Activated T-helper 17 cell treated with anti-CD3 and anti-CD28 coated beads, Interleukin-2, amount 50 U/mL, for 72 hours (primary cell): ENCODE results near the gene CPOX. TPM values are rescaled to one million over a fixed set of nuclear protein-coding genes. Genes with fewer than 3 reads are reported as not detected.
A peak's percentile ranks its signal among the peaks of the same experiment; 100 is the strongest.
"Not testable (repeated sequence)": the region's sequence is repeated elsewhere in the genome, so short reads cannot be mapped to it uniquely, and the experiment has no call there.

Source experiments
- ATAC-seq: fragments of 150-1000 bp; cut with Tn5 transposase; replicated peaks from 2 replicates; pipeline ENCODE4 v1.10.0; 2021; ENCODE audit warnings: mild to moderate bottlenecking, moderate library complexity
- H3K27ac Mint-ChIP-seq: one replicate; pipeline ENCODE4 v1.8.0; 2022; ENCODE audit warnings: mixed read lengths
- H3K27me3 Mint-ChIP-seq: one replicate; pipeline ENCODE4 v1.8.0; 2022; ENCODE audit warnings: mixed read lengths
- H3K36me3 Mint-ChIP-seq: one replicate; pipeline ENCODE4 v1.8.0; 2022; ENCODE audit warnings: low read depth, mild to moderate bottlenecking, mixed read lengths
- H3K4me1 Mint-ChIP-seq: one replicate; pipeline ENCODE4 v1.8.0; 2022; ENCODE audit warnings: mixed read lengths
- H3K4me3 Mint-ChIP-seq: one replicate; pipeline ENCODE4 v1.8.0; 2022; ENCODE audit warnings: mild to moderate bottlenecking, mixed read lengths
- H3K9me3 Mint-ChIP-seq: one replicate; pipeline ENCODE4 v1.8.0; 2022; ENCODE audit warnings: mixed read lengths
- total RNA-seq, 2 donors: library from RNA; stranded (reverse); gene quantifications; one replicate each; pipeline ENCODE4 v1.2.3, GENCODE V29; 2022

CPOX gene
- total RNA-seq, 2 donors from 2014 or later: 64.2 to 75.9 TPM

DNA sequence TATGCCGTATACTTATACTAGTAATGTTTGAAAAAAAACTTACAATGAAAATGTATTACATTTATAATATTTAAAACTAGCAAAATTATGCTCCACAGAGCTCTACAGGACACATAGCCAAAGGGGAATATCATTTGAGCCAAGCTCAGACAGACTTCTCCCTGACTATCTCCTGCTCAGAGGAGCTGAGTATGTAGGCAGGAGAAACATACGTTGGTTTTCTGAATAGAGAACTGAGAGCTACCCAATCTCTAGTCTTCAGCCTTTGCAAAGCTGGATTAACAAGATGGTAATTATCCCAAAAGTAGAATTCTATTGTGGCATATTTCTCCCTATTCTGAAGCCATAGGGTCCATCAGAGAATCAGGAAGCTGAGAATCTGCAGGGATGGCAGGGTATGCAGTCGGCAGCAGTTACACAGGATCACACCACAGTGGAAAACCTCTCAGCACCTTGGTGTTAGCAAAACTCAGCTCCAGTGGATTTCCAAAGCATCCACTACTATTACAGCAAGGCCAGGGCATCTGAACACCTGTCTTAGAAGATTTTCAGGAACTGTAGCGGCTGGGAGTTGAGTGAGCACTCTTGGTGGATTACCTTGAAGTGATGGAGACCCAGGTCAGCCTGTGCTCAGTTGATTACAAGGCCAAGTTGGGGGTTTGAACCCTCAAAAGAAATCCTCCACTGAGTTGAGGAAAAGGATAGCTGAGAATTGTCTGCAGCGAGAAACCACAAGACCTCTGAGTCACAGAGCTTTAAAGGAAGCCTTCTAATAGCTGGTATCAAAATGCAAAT, 31.5 kb downstream of the CPOX start:
- H3K4me3 Mint-ChIP-seq: peak overlapping the region; percentile 43
- peak overlapping the region; percentile 39 for H3K27ac Mint-ChIP-seq
- H3K9me3 Mint-ChIP-seq: no peaks in the 10 kb centered on the region
- H3K36me3 Mint-ChIP-seq: peaks cover 7% of the 10 kb centered on the region
- no peak for ATAC-seq
- peaks cover 55% of the 10 kb centered on the region for H3K4me1 Mint-ChIP-seq
- no peaks in the 10 kb centered on the region for H3K27me3 Mint-ChIP-seq

DNA sequence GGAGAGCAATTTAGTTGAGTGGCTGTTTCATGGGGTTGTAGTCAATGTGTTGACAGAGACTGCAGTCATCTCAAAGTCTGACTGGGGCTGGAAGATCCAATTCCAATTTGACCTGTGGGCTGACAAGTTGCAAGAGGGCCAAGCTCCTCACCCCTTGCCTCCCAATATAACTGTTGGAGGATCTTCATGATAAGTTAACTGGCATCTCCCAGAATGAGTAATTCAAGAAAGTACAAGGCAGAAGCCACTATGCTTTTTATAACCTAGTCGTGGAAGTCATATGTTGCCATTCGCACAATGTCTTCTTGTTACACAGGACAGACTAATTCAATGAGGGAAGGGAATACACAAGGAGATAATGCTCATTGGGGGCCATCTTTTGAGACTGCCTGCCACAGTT, 32.5 kb downstream of the CPOX start:
- peak overlapping the region; percentile 1 for H3K27ac Mint-ChIP-seq
- H3K9me3 Mint-ChIP-seq: no peaks in the 10 kb centered on the region
- no peaks in the 10 kb centered on the region for H3K27me3 Mint-ChIP-seq
- ATAC-seq: no peak
- peaks cover 53% of the 10 kb centered on the region for H3K4me1 Mint-ChIP-seq
- H3K4me3 Mint-ChIP-seq: peak overlapping the region; percentile 38
- peaks cover 17% of the 10 kb centered on the region for H3K36me3 Mint-ChIP-seq

DNA sequence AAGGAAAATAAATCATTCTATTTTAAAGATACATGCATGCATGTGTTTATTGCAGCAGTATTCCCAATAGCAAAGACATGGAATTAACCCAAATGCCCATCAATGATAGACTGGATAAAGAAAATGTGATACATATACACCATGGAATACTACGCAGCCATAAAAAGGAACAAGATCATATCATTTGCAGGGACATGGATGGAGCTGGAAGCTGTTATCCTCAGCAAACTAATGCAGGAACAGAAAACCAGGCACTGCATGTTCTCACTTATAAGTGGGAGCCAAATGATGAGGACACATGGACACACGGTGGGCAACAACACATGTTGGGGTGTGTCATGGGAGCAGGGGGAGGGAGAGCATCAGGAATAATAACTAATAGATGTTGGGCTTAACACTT, 33.6 kb downstream of the CPOX start:
- not testable (repeated sequence) for H3K4me3 Mint-ChIP-seq, H3K27ac Mint-ChIP-seq, H3K27me3 Mint-ChIP-seq, ATAC-seq, H3K9me3 Mint-ChIP-seq
- peaks cover 27% of the 10 kb centered on the region for H3K36me3 Mint-ChIP-seq
- H3K4me1 Mint-ChIP-seq: peaks cover 52% of the 10 kb centered on the region

DNA sequence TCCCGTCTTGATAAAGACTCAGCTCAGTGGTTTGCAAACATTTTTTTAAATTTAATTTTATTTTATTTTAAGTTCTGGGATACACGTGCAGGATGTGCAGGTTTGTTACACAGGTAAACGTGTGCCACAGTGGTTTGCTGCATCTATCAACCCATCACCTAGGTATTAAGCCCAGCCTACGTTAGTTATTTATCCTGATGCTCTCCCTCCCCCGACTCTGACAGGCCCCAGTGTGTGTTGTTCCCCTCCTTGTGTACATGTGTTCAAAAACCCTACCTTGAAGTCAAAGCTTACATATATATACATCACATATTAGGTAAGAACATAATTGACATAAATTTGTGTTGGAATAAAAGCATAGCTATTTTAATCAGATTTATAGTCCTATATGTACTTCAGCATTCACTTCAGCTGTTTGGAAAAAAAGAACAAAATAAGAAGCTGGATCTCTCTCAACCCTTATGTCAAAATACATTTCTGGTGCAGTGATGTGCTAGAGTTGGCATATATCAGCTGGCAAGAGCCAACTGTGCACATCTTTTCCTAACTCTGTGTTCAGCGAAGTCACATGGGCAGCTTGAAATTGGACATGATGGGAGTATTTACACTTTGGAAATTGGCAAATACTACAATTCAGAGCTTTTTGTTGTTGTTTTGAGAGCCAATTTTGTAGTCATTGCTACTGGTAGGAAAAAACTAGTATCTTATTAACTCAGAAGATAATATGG, 35.1 kb downstream of the CPOX start:
- H3K27ac Mint-ChIP-seq: peak overlapping the region; percentile 99

DNA sequence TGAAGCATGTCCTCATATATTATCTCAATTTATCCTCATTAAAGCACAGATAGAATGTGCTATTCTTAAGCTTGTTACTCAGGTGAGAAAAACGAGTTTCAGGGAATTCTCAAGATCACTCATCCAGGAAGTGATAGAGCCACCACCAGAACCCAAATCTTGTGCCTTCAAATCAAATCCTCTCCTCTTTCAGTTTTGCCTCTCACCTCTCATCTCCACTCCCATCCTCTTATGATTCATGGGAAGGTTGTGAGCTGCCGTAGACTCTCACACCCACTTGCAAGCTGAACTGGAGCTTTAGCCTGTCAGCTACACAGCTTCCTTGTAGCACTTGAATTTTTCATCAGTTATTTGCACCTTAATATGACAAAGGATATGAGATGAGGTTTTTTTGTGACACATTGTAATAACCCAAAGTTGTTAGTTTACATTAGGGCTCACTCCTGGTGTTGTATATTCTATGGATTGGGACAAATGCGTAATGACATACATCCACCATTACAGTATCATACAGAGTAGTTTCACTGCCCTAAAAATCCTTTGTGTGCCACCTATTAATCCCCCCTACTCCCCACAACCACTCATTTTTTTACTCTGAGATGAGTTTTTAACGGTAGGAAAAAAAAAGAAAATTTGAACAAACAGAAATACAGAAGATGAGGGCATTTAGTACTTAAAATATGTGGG, 35.9 kb downstream of the CPOX start:
- ATAC-seq: peak; percentile 69
- peaks cover 53% of the 10 kb centered on the region for H3K4me1 Mint-ChIP-seq

More for the DNA sequence above, 35.1 kb downstream of the CPOX start:
- peaks cover 51% of the 10 kb centered on the region for H3K4me1 Mint-ChIP-seq
- no peaks in the 10 kb centered on the region for H3K9me3 Mint-ChIP-seq
- peak overlapping the region; percentile 87 for H3K4me3 Mint-ChIP-seq
- no peaks in the 10 kb centered on the region for H3K27me3 Mint-ChIP-seq
- H3K36me3 Mint-ChIP-seq: peaks cover 27% of the 10 kb centered on the region
- ATAC-seq: no peak

DNA sequence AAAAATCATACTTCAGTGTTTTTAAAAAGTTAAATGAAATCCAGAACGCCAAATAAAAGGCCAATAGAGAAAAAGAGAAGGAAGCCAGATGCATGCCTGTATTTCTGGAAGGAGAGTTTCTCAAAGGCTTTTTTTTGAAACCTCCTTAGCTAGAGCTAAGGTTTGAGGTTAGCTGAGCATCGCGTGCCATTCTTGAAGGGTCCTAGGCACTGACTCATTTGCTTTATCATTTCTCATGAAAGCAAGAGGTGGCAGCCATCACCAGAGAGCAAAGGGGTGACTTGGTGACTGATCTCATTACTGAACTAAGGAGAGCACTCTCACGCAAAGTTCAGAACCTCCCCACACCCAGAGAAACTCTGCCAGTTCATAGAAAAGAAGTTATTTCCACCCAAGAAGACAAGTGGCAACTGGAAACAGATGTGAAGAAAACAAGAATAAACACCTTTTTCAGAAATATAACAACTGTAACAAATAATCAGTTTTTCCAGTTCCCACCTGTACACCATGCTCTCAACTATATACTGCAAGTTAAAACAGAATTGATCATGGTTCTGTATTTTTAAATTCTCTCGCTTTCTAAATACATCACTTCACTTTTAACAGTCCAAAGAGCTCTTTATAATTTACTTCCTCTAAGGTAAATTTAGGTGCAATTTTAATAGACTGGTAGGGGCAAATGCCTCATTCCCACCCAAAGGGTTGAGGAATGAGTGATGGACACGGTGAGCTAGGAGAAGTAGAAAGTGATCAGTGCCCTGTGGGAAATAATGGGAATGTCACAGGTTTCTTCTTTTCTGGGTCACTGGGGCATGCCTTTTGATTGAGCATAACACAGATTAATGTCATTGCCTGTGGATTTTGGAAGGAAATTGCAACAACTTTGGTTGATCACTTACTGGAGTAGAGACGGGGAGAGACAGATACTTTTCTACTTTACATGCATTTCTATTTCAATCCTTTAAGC, 37.0 kb downstream of the CPOX start:
- peaks cover 27% of the 10 kb centered on the region for H3K36me3 Mint-ChIP-seq
- H3K4me3 Mint-ChIP-seq: peak overlapping the region; percentile 87
- peaks cover 63% of the 10 kb centered on the region for H3K4me1 Mint-ChIP-seq
- no peaks in the 10 kb centered on the region for H3K27me3 Mint-ChIP-seq
- ATAC-seq: peak; percentile 74
- H3K27ac Mint-ChIP-seq: peak overlapping the region; percentile 99
- no peaks in the 10 kb centered on the region for H3K9me3 Mint-ChIP-seq

More for the DNA sequence above, 35.9 kb downstream of the CPOX start:
- Mint-ChIP-seq H3K9me3 (no peaks in the 10 kb centered on the region), H3K27ac (peak overlapping the region; percentile 99), H3K27me3 (no peaks in the 10 kb centered on the region), H3K36me3 (peaks cover 27% of the 10 kb centered on the region), H3K4me3 (peak overlapping the region; percentile 87)

DNA sequence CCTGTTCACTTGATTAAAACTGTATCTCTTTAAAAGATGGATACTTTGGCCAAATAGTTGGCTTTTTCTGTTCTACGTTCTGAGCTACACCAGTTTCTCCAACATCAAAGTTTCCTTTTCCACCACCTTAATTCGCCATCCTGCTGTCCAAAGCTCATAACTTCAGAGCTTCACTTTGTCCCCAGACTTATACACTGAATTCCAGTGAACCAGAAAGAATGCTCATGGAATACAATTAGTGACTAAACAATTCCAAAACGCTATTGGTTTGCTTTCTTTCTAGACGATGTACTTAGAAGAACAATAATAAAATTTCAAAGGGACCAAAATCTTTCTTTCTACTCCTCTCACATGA, 38.4 kb downstream of the CPOX start:
- Mint-ChIP-seq H3K9me3 (no peaks in the 10 kb centered on the region), H3K36me3 (peaks cover 27% of the 10 kb centered on the region), H3K4me3 (peak overlapping the region; percentile 87), H3K27me3 (no peaks in the 10 kb centered on the region), H3K4me1 (peaks cover 64% of the 10 kb centered on the region), H3K27ac (peak overlapping the region; percentile 99)
- no peak for ATAC-seq

DNA sequence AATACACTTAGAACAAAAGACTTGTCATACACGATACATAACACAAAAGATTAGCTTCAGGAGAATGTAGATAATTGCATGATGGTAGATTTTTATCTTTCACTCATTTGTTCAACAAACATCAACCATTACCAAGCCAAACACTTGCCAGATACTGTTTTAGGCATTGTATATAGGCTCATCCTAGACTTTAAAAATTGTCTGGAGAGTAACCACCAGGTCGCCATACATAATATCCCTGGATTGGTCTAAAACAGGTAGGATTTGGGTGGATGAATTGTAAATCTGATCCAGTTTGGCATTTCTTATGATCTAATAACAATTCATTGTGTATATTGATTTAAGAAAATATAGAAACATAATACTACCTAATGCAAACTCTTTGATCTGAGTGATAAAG, 38.8 kb downstream of the CPOX start:
- peaks cover 27% of the 10 kb centered on the region for H3K36me3 Mint-ChIP-seq

DNA sequence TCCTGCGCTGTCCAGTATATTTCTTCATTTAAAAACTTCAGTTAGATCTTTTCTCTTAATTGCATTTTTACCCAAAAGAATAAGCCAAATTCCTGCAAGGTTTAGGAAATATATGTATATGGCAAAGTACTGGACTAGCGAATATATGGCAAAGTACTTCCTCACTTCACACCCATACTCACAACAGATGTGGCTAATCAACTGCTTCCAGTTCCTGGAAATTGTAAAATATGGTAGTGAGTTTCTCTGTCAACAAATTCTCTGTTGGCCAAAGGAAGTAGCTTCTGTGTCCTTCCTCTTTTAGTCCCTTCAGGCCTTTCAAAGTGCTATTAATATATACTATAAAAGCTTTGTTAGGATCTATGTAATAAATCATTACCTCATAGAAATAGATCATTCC, 39.7 kb downstream of the CPOX start:
- Mint-ChIP-seq H3K27me3 (no peaks in the 10 kb centered on the region), H3K4me3 (peak overlapping the region; percentile 87), H3K36me3 (peaks cover 27% of the 10 kb centered on the region), H3K4me1 (peaks cover 59% of the 10 kb centered on the region), H3K27ac (peak overlapping the region; percentile 99), H3K9me3 (no peaks in the 10 kb centered on the region)
- ATAC-seq: no peak

More for the DNA sequence above, 38.8 kb downstream of the CPOX start:
- no peaks in the 10 kb centered on the region for H3K9me3 Mint-ChIP-seq
- peaks cover 64% of the 10 kb centered on the region for H3K4me1 Mint-ChIP-seq
- no peak for ATAC-seq
- no peaks in the 10 kb centered on the region for H3K27me3 Mint-ChIP-seq
- peak overlapping the region; percentile 99 for H3K27ac Mint-ChIP-seq
- H3K4me3 Mint-ChIP-seq: peak overlapping the region; percentile 87

DNA sequence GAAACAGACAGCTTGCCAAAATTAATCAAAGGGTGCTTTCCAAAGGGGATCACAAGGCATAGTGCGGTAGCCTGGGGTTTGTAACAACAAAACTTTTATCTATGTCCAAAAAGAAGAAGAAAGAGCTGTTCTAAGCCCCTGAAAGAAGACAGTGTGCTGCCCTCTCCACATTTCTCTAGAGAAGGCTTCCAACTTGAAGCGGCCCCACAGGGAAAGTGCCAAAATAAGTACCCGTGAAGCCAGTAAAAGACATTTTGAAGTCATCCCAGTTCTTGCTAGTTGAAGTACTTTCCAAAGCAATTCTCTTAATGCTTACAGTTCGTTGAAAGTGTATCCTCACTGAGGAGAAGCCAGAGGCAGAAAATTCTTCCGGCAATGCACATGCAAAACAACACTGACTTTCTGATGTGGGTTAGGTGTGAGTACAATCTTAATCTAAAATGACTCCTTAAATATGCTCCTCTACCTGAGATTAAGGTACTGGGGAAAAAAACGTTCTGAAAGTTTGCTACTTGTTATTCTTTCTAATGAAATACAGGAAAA, 40.3 kb downstream of the CPOX start:
- peaks cover 27% of the 10 kb centered on the region for H3K36me3 Mint-ChIP-seq
- peaks cover 53% of the 10 kb centered on the region for H3K4me1 Mint-ChIP-seq
- H3K27me3 Mint-ChIP-seq: no peaks in the 10 kb centered on the region
- no peaks in the 10 kb centered on the region for H3K9me3 Mint-ChIP-seq
- H3K4me3 Mint-ChIP-seq: peak overlapping the region; percentile 87
- ATAC-seq: no peak
- H3K27ac Mint-ChIP-seq: peak overlapping the region; percentile 99

DNA sequence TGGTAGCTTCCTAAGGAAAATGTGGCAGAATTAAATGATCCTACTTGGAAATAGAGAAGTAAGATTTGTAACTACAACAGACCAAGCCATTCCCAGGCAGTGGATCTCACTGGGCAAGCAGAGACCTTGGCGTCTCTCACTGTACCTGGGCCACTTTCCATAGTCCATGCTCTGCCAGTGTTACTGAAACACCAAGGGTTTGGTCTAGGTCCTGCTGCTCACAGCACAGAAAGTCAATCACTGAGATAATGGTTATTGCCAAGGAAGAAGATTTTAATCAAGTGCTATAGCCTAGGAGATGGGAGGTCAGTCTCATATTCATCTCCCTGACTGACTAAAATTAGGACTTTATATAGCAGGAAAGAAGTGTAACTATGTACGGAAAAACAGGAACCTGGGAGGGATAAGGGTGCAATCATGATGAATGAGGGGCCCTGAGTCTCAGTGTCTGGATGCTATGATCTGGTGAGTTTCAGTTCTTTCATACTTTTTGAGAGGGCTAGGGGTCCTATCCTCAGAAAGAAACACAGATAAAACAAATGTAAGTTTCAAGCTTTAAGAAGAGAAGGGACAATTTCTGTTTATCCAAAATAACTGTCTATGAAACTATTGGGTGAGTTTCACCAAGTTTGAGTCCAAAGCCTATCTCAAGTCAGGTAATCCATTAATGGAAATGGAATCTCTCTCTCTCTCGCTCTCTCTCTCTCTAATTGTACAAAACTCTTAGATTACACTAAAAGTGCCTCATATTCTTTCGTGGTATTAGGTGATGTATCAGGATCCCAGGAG, 41.0 kb downstream of the CPOX start:
- Mint-ChIP-seq H3K4me1 (peaks cover 47% of the 10 kb centered on the region), H3K9me3 (no peaks in the 10 kb centered on the region), H3K4me3 (peak overlapping the region; percentile 87), H3K27ac (peak overlapping the region; percentile 99), H3K36me3 (peaks cover 26% of the 10 kb centered on the region), H3K27me3 (no peaks in the 10 kb centered on the region)
- no peak for ATAC-seq

DNA sequence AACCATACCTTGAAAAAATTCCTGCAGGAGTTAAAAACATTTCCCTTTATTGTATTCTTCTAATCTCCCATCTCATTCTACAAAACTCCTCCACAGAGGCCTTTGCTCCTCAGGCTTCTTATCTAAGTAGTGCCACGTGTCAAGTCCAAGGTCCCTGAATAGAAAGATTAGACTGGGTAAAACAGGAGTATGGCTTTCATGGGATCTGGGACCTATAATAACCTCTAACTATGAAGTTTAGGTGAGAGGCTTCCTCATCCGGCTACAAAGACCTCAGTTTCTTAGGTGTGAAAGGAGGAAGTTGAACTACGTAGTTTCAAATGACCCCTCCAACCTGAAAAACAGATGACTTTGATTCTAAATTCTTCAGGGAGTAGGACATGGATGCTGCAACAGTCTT, 41.7 kb downstream of the CPOX start:
- Mint-ChIP-seq H3K9me3 (no peaks in the 10 kb centered on the region), H3K27me3 (no peaks in the 10 kb centered on the region), H3K4me1 (peaks cover 40% of the 10 kb centered on the region), H3K4me3 (peak overlapping the region; percentile 87), H3K36me3 (peaks cover 19% of the 10 kb centered on the region), H3K27ac (peak overlapping the region; percentile 99)
- no peak for ATAC-seq

DNA sequence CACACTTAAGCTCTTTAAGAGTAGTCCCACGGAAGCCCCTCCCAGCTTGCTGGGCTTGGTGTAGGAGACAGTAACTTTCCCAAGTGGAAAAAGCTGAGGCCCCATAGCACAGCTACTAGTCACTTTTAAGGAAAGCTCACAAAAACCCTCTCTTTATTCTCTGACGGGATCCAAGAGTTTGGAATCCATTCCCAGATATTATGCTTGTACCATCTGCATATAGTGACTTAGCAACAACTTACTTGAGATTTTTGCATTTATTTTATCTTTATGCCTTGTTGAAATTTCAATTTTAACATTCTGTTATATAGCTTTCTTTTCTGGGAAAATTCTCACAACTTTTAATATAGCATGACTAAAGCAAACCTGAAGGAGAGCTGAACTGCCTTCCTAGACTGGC, 42.2 kb downstream of the CPOX start:
- Mint-ChIP-seq H3K36me3 (peaks cover 14% of the 10 kb centered on the region), H3K27ac (peak overlapping the region; percentile 99), H3K9me3 (no peaks in the 10 kb centered on the region), H3K4me1 (peaks cover 41% of the 10 kb centered on the region), H3K4me3 (peak overlapping the region; percentile 87), H3K27me3 (no peaks in the 10 kb centered on the region)
- ATAC-seq: no peak
